Progenitor cell of endocrine pancreas (in vitro differentiated cells): ENCODE results near the gene ACAP3. TPM values are rescaled to one million over a fixed set of nuclear protein-coding genes. Genes with fewer than 3 reads are reported as not detected.

Experiments used
- DNase-seq: peaks from one replicate; pipeline ENCODE4 v3.0.0; 2021; ENCODE audit warnings: low spot score; ENCODE audit not compliant: unreplicated experiment
- H3K27ac Mint-ChIP-seq: 2 replicates; pipeline ENCODE4 v1.8.0; 2021; ENCODE audit warnings: mild to moderate bottlenecking, moderate library complexity, mixed read lengths
- H3K27me3 Mint-ChIP-seq: 2 replicates; pipeline ENCODE4 v1.8.0; 2021; ENCODE audit warnings: mixed read lengths
- H3K36me3 Mint-ChIP-seq: 2 replicates; pipeline ENCODE4 v1.8.0; 2022; ENCODE audit warnings: mixed read lengths; ENCODE audit not compliant: insufficient read depth
- H3K4me1 Mint-ChIP-seq: 2 replicates; pipeline ENCODE4 v1.8.0; 2021; ENCODE audit warnings: low read depth, mixed read lengths
- H3K4me3 Mint-ChIP-seq: 2 replicates; pipeline ENCODE4 v1.8.0; 2021; ENCODE audit warnings: low read depth, mild to moderate bottlenecking, moderate library complexity, mixed read lengths
- H3K9me3 Mint-ChIP-seq: 2 replicates; pipeline ENCODE4 v1.8.0; 2021; ENCODE audit warnings: low read depth, mixed read lengths
- total RNA-seq: library from RNA; stranded (reverse); gene quantifications from 2 replicates; pipeline ENCODE4 v1.2.1, GENCODE V29; 2021
- TF ChIP-seq, protein P1 (sequence below): fragments of 200-600 bp; sonication (generic); IDR thresholded peaks from one replicate; pipeline ENCODE4 v1.5.0; 2021; ENCODE audit warnings: antibody characterized with exemption, mild to moderate bottlenecking; ENCODE audit not compliant: unreplicated experiment

ACAP3 gene
- total RNA-seq, 1 donor from 2014 or later, result 111 TPM

DNA sequence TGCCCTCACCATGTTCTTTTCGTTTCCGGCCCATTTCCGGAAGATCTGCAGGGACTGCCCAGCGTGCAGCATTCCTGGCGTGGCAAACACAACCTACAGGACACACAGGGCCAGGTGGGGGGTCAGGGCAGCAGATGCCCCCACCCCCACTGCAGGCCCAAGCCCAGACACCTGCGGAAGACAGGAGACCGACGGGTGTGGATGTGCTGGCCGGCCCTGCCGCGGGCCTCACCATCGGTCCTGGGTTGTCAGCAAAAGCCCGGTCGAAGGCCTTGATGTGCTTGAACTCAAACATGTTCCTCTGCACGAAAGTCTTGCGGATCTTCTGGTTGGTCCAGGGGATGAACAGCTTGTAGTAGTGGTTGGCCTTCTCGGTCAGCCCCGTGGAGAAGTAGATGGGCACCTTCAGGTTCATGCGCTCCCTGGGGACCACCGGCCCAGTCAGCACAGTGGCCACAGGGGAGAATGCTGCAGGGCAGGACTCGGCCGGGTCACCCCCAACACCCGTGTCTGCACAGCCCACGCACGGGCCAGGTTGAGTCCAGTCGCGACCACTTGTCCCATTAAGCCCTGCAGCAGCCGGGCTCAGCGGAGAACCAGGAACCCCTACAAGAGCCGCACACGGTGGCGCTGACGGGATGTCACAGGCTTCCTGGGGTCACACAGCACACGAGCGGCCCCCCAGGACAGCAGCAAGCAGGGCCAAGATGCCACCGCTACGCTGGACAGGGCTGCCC, 5.9 kb upstream of the ACAP3 start:
- DNase-seq, result no peak
- H3K27ac Mint-ChIP-seq, result peak overlapping the region; percentile 62
- H3K4me1 Mint-ChIP-seq, result peaks cover 1% of the 10 kb centered on the region
- TF ChIP-seq, protein P1, sequence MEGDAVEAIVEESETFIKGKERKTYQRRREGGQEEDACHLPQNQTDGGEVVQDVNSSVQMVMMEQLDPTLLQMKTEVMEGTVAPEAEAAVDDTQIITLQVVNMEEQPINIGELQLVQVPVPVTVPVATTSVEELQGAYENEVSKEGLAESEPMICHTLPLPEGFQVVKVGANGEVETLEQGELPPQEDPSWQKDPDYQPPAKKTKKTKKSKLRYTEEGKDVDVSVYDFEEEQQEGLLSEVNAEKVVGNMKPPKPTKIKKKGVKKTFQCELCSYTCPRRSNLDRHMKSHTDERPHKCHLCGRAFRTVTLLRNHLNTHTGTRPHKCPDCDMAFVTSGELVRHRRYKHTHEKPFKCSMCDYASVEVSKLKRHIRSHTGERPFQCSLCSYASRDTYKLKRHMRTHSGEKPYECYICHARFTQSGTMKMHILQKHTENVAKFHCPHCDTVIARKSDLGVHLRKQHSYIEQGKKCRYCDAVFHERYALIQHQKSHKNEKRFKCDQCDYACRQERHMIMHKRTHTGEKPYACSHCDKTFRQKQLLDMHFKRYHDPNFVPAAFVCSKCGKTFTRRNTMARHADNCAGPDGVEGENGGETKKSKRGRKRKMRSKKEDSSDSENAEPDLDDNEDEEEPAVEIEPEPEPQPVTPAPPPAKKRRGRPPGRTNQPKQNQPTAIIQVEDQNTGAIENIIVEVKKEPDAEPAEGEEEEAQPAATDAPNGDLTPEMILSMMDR, result no peak
- H3K9me3 Mint-ChIP-seq, result no peaks in the 10 kb centered on the region
- H3K27me3 Mint-ChIP-seq, result no peaks in the 10 kb centered on the region
- H3K4me3 Mint-ChIP-seq, result no peak overlapping the region
- H3K36me3 Mint-ChIP-seq, result peaks cover 2% of the 10 kb centered on the region

DNA sequence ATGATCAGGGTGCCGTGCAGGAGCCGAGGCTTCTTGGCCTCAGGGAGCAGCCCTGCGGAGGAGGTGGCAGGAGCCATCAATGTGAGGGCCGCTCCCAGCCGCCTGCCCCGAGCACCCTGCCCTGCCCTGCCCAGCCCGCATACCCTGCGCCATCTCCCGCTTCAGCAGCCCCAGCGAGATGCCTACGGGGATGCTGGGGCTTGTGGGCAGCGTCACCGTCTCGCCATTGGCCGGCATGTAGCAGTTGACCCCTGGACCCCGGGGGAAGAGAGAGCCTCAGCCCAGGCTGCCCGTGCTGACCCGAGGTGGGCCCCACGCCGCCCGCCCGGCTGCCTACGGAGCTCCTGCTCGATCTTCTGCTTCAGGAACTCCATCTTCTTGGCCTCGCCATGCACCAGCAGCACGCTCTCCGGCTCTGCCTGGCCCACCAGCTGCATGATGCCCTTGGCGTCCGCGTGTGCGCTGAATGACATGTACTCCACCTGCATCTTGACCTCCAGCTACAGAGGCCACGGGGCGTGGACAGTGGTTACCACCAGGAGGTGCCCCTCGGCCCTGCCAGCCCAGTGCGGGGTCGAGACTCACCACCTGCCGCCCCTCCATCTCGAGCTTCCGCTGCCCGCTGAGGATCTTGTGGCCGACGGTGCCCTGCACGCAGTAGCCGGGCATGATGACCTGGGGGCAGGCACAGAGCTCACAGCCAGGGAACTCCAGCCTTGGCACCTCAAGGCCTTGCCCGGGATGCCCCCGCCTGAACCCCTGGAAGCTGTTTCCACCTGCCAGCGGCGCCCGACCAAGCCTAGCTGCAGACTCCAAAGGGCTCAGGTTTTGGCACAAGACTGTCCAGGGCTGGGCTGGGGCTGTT, 5.0 kb upstream of the ACAP3 start:
- no peak overlapping the region for H3K27ac Mint-ChIP-seq
- TF ChIP-seq, protein P1, result no peak
- H3K27me3 Mint-ChIP-seq, result no peaks in the 10 kb centered on the region
- H3K4me3 Mint-ChIP-seq, result no peak overlapping the region
- DNase-seq, result no peak
- no peaks in the 10 kb centered on the region for H3K9me3 Mint-ChIP-seq
- H3K4me1 Mint-ChIP-seq, result peaks cover 1% of the 10 kb centered on the region
- peaks cover 2% of the 10 kb centered on the region for H3K36me3 Mint-ChIP-seq

DNA sequence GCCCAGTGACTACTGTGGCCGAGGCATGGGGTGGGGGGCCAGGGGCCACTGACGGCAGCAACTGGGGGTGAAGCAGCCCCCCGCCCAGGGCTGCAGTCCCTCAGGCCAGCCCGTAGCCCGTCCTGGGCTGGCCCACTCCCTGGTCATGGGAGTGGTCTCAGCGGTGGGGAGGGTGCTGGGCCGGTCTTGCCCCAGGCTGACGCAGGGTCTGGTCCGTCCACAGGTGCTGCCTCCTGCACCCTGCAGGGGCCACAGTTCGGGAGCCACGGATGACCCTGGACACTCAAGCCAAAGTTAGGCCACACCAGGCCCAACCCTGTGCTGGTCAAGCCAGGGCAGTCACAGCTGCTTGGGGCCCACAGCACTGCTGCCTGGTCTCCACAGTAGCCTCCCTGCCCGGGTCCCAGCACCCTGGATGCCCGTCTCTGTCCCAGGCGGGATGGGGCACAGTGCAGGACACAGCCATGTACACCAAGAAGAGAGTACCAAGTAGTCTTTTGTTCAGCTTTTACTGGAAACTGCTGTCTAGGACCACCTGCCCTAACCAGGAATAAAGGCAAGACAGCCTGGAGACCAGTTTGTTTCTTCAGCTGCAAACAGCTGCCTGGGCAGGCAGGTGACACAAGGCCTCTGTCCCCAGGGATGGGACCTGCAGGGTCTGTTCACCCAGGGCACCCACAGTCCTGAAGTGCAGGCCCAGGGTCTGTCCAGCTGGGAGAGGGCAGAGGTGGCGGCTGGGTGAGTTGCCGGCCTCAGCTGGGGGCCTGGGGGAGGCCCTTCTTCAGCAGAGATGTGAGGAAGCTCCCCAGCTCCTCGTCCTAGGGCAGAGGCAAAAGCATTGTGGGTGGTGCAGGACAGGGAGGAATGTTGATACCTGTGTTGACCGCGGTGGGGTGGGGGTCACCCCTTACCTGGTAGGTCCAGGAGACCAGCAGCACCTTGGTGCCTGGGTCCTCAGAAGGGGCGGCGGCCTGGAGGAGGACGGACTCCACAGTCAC, 3.7 kb upstream of the ACAP3 start:
- DNase-seq, result no peak
- Mint-ChIP-seq H3K27me3 (no peaks in the 10 kb centered on the region), H3K4me3 (no peak overlapping the region), H3K36me3 (peaks cover 2% of the 10 kb centered on the region), H3K4me1 (peaks cover 9% of the 10 kb centered on the region), H3K9me3 (no peaks in the 10 kb centered on the region), H3K27ac (no peak overlapping the region)
- TF ChIP-seq, protein P1, result no peak

DNA sequence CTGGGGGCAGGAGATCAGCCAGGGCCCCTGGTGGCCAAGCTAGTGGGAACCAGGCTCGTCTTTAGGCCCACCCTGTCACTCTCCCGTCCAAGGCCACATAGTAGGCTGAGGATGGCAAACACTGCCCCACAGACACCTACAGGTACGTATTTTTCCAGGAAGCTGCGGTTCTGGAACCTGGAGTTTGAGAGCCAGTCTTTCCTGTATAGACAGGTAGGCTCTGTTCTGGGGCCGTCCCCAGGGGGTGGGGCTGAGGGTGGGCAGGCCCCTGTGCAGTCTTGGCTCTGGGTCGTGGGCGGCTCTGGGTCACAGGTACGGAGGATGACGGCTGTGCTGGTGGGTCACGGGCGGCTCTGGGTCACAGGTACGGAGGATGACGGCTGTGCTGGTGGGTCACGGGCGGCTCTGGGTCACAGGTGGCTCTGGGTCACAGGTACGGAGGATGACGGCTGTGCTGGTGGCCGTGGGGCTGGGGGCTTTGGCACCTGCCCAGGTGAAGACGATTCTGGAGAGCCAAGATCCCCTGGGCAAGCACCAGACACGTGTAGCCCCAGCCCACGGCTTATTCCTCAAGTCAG, 2.8 kb upstream of the ACAP3 start:
- TF ChIP-seq, protein P1, result no peak
- Mint-ChIP-seq H3K27me3 (no peaks in the 10 kb centered on the region), H3K4me3 (no peak overlapping the region), H3K27ac (no peak overlapping the region), H3K36me3 (peaks cover 2% of the 10 kb centered on the region), H3K9me3 (no peaks in the 10 kb centered on the region), H3K4me1 (peaks cover 14% of the 10 kb centered on the region)
- DNase-seq, result no peak

DNA sequence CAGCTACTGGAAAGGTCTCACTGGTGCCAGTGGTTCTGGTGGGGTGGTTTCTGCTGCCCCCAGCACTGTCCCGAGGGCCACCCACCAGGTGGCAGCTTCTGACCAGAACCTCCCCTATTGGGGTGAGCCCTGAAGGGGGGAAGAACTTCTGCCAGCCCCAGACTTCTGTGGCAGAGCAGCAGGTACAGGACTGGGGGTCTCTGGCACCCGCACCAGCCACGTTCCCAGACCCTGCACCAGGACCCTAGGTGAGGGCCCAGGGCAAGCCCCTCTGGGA, 2.3 kb upstream of the ACAP3 start:
- Mint-ChIP-seq H3K36me3 (peaks cover 2% of the 10 kb centered on the region), H3K27ac (no peak overlapping the region), H3K4me1 (peaks cover 14% of the 10 kb centered on the region), H3K4me3 (peak overlapping the region; percentile 69), H3K9me3 (no peaks in the 10 kb centered on the region), H3K27me3 (no peaks in the 10 kb centered on the region)
- DNase-seq, result no peak
- TF ChIP-seq, protein P1, result no peak
